GM12875 (cell line): ENCODE measurements around the gene IGDCC3.

Experiments
- H3K4me3 ChIP-seq: one replicate; pipeline ENCODE4 v1.5.1; 2011; ENCODE audit warnings: low read depth, low read length, control low read depth
- CTCF ChIP-seq: IDR thresholded peaks from 2 replicates; pipeline ENCODE4 v1.5.1; 2011; ENCODE audit warnings: low read depth, mild to moderate bottlenecking, control low read depth, inconsistent platforms, low read length, moderate library complexity, borderline replicate concordance; ENCODE audit not compliant: insufficient read depth

IGDCC3 gene

DNA sequence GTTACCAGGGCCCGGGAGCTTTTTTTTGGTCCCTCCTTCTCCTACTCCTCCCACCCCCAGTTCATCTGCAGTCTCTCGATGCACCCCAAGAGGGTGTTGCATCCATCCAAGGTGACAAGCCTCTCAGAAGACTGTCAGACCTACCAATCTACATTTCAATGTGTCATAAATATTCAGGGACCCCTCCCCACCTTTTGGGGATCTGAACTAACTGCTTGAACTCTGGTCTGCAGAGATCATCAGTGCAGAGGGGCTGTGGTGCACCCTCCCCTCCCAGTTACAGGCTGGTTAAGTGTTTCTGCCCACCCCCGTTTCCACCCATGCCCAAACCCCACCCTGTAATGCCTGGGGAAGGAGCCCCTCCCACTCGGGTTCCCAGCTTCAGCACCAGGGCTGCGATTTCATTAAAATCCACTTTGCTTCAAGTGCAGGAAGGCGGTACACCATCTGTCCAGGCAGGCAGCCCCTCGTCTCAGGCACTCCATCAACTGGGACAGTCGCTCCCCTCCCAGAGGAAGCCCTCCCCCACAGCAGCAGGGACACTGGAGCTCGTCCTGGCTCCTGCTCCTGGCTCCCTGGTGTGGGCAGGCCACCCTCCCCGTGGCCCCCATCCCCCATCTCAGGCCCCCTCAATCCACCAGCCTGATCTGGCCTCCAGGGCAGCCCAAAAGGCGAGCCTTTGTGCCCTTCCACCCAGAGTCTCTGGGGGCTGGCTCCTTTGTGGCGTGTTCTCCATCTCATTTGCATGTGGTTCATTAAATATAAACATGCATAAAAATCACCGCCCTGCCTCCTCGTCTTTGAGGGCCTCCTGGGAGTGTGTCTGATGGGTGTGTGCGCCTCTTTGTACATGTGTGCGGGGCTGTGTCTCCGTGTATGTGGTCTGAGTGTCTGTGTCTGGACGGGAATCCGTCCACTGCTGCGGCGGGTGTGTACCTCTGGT is 41.0 kb downstream of the IGDCC3 start:
- no peak overlapping the region for H3K4me3 ChIP-seq
- TF ChIP-seq CTCF: no peak

DNA sequence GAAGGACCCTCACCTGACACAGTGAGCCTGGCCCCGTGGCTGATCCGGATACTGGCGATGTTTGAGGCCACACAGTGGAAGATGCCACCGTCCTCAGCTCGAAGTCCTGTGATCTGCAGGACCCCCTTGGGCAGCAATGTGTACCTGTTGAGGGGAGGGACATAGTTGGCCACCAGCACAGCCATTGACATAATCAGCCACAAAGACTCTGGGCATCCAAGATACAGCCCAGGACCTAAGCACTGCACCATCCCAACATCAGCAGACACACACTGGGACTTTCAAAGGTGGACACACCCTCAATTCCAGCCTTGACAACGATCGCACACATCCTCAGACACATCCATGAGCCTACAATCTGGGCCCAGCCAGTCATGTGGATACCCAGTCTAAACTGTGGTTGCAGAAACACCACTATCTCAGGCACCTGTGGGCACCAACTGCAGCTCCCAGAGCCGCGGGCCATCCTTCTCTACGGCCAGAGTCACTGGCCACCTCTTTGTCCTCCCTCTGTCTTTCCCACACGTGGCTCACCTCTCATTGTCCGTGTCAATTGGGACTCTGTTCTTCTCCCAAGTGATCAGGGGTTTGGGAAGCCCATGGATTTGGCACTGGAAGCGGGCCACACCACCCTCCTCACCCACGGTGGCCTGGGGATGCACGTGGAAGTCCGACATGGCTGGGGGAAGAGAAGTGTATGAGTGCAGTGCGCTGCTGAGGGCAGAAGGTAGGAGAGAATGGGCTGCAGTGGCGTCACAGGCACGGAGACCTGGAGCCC is 42.3 kb downstream of the IGDCC3 start:
- TF ChIP-seq CTCF: no peak
- H3K4me3 ChIP-seq: no peak overlapping the region

GRCh38 chr15:65334586-65335231 is 43.1 kb downstream of the IGDCC3 start:
- no peak overlapping the region for H3K4me3 ChIP-seq
- no peak for TF ChIP-seq CTCF

DNA sequence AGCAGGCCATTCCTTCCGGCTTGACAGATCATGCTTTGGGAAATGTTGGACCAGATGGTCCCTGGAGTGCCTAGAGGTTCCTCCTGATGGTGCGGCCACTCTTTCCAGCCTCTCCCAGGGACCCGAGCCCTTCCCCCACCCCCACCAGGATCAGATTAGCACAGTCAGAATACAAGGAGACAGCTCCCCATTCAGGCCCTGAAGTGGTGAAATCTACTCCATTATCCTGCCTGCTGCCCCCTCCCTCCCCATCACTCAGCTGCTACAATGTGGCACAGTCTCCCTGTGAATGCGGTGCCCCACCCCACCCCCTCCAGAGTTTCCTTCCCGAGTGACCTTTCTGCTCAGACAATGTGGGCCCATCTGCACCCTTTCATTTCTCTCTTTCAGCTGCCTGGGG is 43.9 kb downstream of the IGDCC3 start:
- no peak for TF ChIP-seq CTCF
- no peak overlapping the region for H3K4me3 ChIP-seq

GRCh38 chr15:65333148-65333820 is 44.5 kb downstream of the IGDCC3 start:
- no peak overlapping the region for H3K4me3 ChIP-seq

More at GRCh38 chr15:65333148-65333820, 44.5 kb downstream of the IGDCC3 start:
- no peak for TF ChIP-seq CTCF
